SU-DHL-6 (cell line): ENCODE measurements around the gene RELL1.
A peak's percentile ranks its signal among the peaks of the same experiment; 100 is the strongest.

ENCODE experiments used
- H2AFZ ChIP-seq: fragments of 200-600 bp; sonication (generic); 2 replicates; pipeline ENCODE4 v1.6.1; 2014; ENCODE audit warnings: low read depth, mild to moderate bottlenecking, moderate library complexity, mixed read lengths, antibody characterized with exemption, low read length; ENCODE audit not compliant: severe bottlenecking
- H3F3A ChIP-seq: fragments of 200-600 bp; shearing (Covaris generic); 2 replicates; pipeline ENCODE4 v1.6.0; 2016; ENCODE audit warnings: antibody characterized with exemption, mild to moderate bottlenecking; ENCODE audit not compliant: insufficient read depth
- H3K27ac ChIP-seq: fragments of 200-600 bp; sonication (generic); 2 replicates; pipeline ENCODE4 v1.5.1; 2016; ENCODE audit warnings: low read depth, mild to moderate bottlenecking, low read length, moderate library complexity, mixed read lengths
- H3K27me3 ChIP-seq: fragments of 200-600 bp; sonication (generic), shearing (Covaris generic); 2 replicates; pipeline ENCODE4 v1.6.0; 2014; ENCODE audit warnings: mild to moderate bottlenecking, low read length
- H3K36me3 ChIP-seq: fragments of 200-600 bp; sonication (generic); 2 replicates; pipeline ENCODE4 v1.6.1; 2014; ENCODE audit warnings: mild to moderate bottlenecking, low read length, mixed read lengths
- H3K4me2 ChIP-seq: fragments of 300-600, 200-600 bp; shearing (Covaris generic), sonication (generic); 2 replicates; pipeline ENCODE4 v1.6.0; 2014; ENCODE audit warnings: low read length, low read depth, mild to moderate bottlenecking; ENCODE audit not compliant: poor library complexity, severe bottlenecking
- H3K4me3 ChIP-seq: fragments of 200-600 bp; sonication (generic); 2 replicates; pipeline ENCODE4 v1.5.1; 2014; ENCODE audit warnings: antibody characterized with exemption, low read length, mild to moderate bottlenecking, mixed read lengths; ENCODE audit not compliant: insufficient read depth, poor library complexity, severe bottlenecking
- H3K79me2 ChIP-seq: fragments of 200-600 bp; sonication (generic); 2 replicates; pipeline ENCODE4 v1.6.1; 2014; ENCODE audit warnings: mild to moderate bottlenecking, low read length, moderate library complexity; ENCODE audit not compliant: insufficient read depth
- H3K9ac ChIP-seq: fragments of 200-600 bp; sonication (generic); 2 replicates; pipeline ENCODE4 v1.7.0; 2014; ENCODE audit warnings: mild to moderate bottlenecking, low read length
- H3K9me2 ChIP-seq: fragments of 200-600 bp; sonication (generic); replicated peaks from 2 replicates; pipeline ENCODE4 v1.6.1; 2014; ENCODE audit warnings: low read length; ENCODE audit not compliant: insufficient read depth
- H3K9me3 ChIP-seq: fragments of 200-600 bp; sonication (generic); 2 replicates; pipeline ENCODE4 v1.6.1; 2014; ENCODE audit warnings: low read length, mixed read lengths; ENCODE audit not compliant: insufficient read depth
- H4K20me1 ChIP-seq: fragments of 200-600 bp; sonication (generic); 2 replicates; pipeline ENCODE4 v1.6.1; 2014; ENCODE audit warnings: low read depth, mild to moderate bottlenecking, antibody characterized with exemption, low read length, moderate library complexity, mixed read lengths
- CTCF ChIP-seq: fragments of 200-600 bp; sonication (generic); IDR thresholded peaks from one replicate; pipeline ENCODE4 v1.5.1; 2017; ENCODE audit warnings: antibody characterized with exemption, mild to moderate bottlenecking, low read length, moderate library complexity; ENCODE audit not compliant: insufficient read depth, poor library complexity, severe bottlenecking
- EZH2phosphoT487 ChIP-seq: fragments of 200-600 bp; sonication (generic), shearing (Covaris generic); conservative IDR thresholded peaks from 2 replicates; pipeline ENCODE4 v1.6.1; 2018; ENCODE audit warnings: mild to moderate bottlenecking, antibody characterized with exemption, low read length, moderate library complexity, mixed read lengths

Gene RELL1

GRCh38 chr4:37603070-37603468 lies 83.1 kb downstream of the RELL1 start:
- Histone ChIP-seq H3K9ac (no peak overlapping the region), H3K27ac (no peak overlapping the region), H3K4me3 (no peak overlapping the region), H3K9me2 (no peaks in the 10 kb centered on the region), H3F3A (no peaks in the 10 kb centered on the region), H2AFZ (no peak overlapping the region), H3K79me2 (no peaks in the 10 kb centered on the region), H3K4me2 (no peak overlapping the region), H4K20me1 (no peaks in the 10 kb centered on the region), H3K36me3 (no peaks in the 10 kb centered on the region), H3K27me3 (no peaks in the 10 kb centered on the region), H3K9me3 (no peaks in the 10 kb centered on the region)
- peak; percentile 94 for TF ChIP-seq CTCF
- no peak for TF ChIP-seq EZH2phosphoT487

GRCh38 chr4:37602454-37603069 lies 83.6 kb downstream of the RELL1 start:
- Histone ChIP-seq H3K9me3 (no peaks in the 10 kb centered on the region), H3K4me3 (no peak overlapping the region), H3F3A (no peaks in the 10 kb centered on the region), H3K4me2 (no peak overlapping the region), H3K36me3 (no peaks in the 10 kb centered on the region), H3K27ac (no peak overlapping the region), H4K20me1 (no peaks in the 10 kb centered on the region), H3K79me2 (no peaks in the 10 kb centered on the region), H3K9me2 (no peaks in the 10 kb centered on the region), H3K9ac (no peak overlapping the region), H2AFZ (no peak overlapping the region), H3K27me3 (no peaks in the 10 kb centered on the region)
- TF ChIP-seq CTCF (no peak), EZH2phosphoT487 (no peak)

DNA sequence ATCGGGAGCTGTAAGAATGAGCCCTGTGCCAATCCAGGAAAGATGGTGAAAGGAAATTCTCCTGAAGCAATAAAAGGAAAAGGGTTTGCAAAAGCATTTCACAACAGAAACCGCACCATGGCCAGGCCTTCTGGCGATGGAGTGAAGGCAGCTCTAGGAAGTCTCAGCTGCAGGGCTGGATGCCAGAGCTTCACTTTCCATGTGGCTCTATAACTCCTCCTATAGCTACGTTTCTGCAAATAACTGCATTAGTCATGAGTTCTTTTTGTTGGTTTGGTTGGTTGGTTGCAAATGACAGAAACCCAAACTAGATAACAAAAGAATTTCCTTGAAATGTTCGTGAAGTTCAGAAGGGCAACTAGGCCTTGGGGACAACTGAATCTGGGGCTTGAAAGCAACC lies 84.6 kb downstream of the RELL1 start:
- Histone ChIP-seq H3K79me2 (no peaks in the 10 kb centered on the region), H4K20me1 (no peaks in the 10 kb centered on the region), H3K9me3 (no peaks in the 10 kb centered on the region), H3K27me3 (no peaks in the 10 kb centered on the region), H3K27ac (no peak overlapping the region), H3K9me2 (no peaks in the 10 kb centered on the region), H3K4me2 (no peak overlapping the region), H2AFZ (no peak overlapping the region), H3F3A (no peaks in the 10 kb centered on the region), H3K36me3 (no peaks in the 10 kb centered on the region), H3K4me3 (no peak overlapping the region), H3K9ac (no peak overlapping the region)
- no peak for TF ChIP-seq CTCF
- no peak for TF ChIP-seq EZH2phosphoT487
